WTC11 (cell line): ENCODE measurements around the gene ATP6V0E1. TPM values are rescaled to one million over a fixed set of nuclear protein-coding genes. Genes with fewer than 3 reads are reported as not detected.
A peak's percentile ranks its signal among the peaks of the same experiment; 100 is the strongest.

ENCODE experiments used
- ATAC-seq: fragments of 200-7000 bp; cut with Tn5 transposase; 2 replicates; pipeline ENCODE4 v1.10.0; 2021; ENCODE audit warnings: mild to moderate bottlenecking, moderate library complexity
- CTCF ChIA-PET: fragments of 300-600 bp; sonication (Branson Sonifier 250); formaldehyde crosslinking; loops from one replicate; lab custom pipeline; 2021; ENCODE audit warnings: antibody characterized with exemption; lab: Charles Lee
- POLR2A ChIA-PET: fragments of 350-600 bp; sonication (Branson Sonifier 250); formaldehyde crosslinking; loops from one replicate; lab custom pipeline; 2021; ENCODE audit warnings: antibody characterized with exemption; lab: Charles Lee
- DNase-seq: peaks from one replicate; pipeline ENCODE4 v3.0.0; 2021; ENCODE audit warnings: low spot score
- H3K27ac Mint-ChIP-seq: 2 replicates; pipeline ENCODE4 v1.8.0; 2021; ENCODE audit warnings: mixed read lengths
- H3K27me3 Mint-ChIP-seq: 2 replicates; pipeline ENCODE4 v1.8.0; 2021; ENCODE audit warnings: low read depth, mild to moderate bottlenecking, moderate library complexity, mixed read lengths
- H3K36me3 Mint-ChIP-seq: 2 replicates; pipeline ENCODE4 v1.8.0; 2021; ENCODE audit warnings: mixed read lengths
- H3K4me1 Mint-ChIP-seq: 2 replicates; pipeline ENCODE4 v1.8.0; 2022; ENCODE audit warnings: mixed read lengths
- H3K4me3 Mint-ChIP-seq: 2 replicates; pipeline ENCODE4 v1.8.0; 2021; ENCODE audit warnings: mild to moderate bottlenecking, moderate library complexity, mixed read lengths
- H3K9me3 Mint-ChIP-seq: 2 replicates; pipeline ENCODE4 v1.8.0; 2021; ENCODE audit warnings: mixed read lengths
- ATF2 ChIP-seq: sonication (generic); formaldehyde crosslinking; IDR thresholded peaks from 2 replicates; pipeline ENCODE4 v1.8.1; 2022; ENCODE audit warnings: low read depth, missing genetic modification reagents, borderline replicate concordance
- CREB1 ChIP-seq: sonication (generic); formaldehyde crosslinking; IDR thresholded peaks from 2 replicates; pipeline ENCODE4 v1.8.0; 2023; ENCODE audit warnings: mild to moderate bottlenecking, missing genetic modification reagents
- E2F4 ChIP-seq: sonication (generic); formaldehyde crosslinking; IDR thresholded peaks from 2 replicates; pipeline ENCODE4 v1.8.1; 2022; ENCODE audit warnings: low read depth, mild to moderate bottlenecking, moderate library complexity, missing genetic modification reagents, borderline replicate concordance
- ELF4 ChIP-seq: sonication (generic); formaldehyde crosslinking; IDR thresholded peaks from 2 replicates; pipeline ENCODE4 v1.8.1; 2022; ENCODE audit warnings: low read depth, mild to moderate bottlenecking, moderate library complexity, missing genetic modification reagents
- FOXK1 ChIP-seq: sonication (generic); formaldehyde crosslinking; IDR thresholded peaks from 2 replicates; pipeline ENCODE4 v1.8.0; 2022; ENCODE audit warnings: mild to moderate bottlenecking, moderate library complexity, missing genetic modification reagents
- GTF2I ChIP-seq: fragments of 250-450 bp; sonication (Bioruptor Pico); conservative IDR thresholded peaks from 2 replicates; pipeline ENCODE4 v1.4.0; 2021; ENCODE audit warnings: mild to moderate bottlenecking
- IRF1 ChIP-seq: sonication (generic); formaldehyde crosslinking; IDR thresholded peaks from 2 replicates; pipeline ENCODE4 v1.8.0; 2023; ENCODE audit warnings: missing genetic modification reagents
- IRF2 ChIP-seq: sonication (generic); formaldehyde crosslinking; IDR thresholded peaks from 2 replicates; pipeline ENCODE4 v1.8.0; 2022; ENCODE audit warnings: low read depth, missing genetic modification reagents, borderline replicate concordance
- KAT7 ChIP-seq: sonication (generic); formaldehyde crosslinking; IDR thresholded peaks from 2 replicates; pipeline ENCODE4 v1.8.1; 2023; ENCODE audit warnings: missing genetic modification reagents, mild to moderate bottlenecking, borderline replicate concordance
- MAX ChIP-seq: sonication (generic); formaldehyde crosslinking; IDR thresholded peaks from 2 replicates; pipeline ENCODE4 v1.8.0; 2022; ENCODE audit warnings: mild to moderate bottlenecking, missing genetic modification reagents
- MYBL2 ChIP-seq: sonication (generic); formaldehyde crosslinking; IDR thresholded peaks from 2 replicates; pipeline ENCODE4 v1.8.1; 2023; ENCODE audit warnings: mild to moderate bottlenecking, moderate library complexity, missing genetic modification reagents
- NR1H2 ChIP-seq: sonication (generic); formaldehyde crosslinking; IDR thresholded peaks from 2 replicates; pipeline ENCODE4 v1.9.0; 2021; ENCODE audit warnings: mild to moderate bottlenecking, moderate library complexity, missing genetic modification reagents
- NR3C1 ChIP-seq: sonication (generic); formaldehyde crosslinking; conservative IDR thresholded peaks from 2 replicates; pipeline ENCODE4 v1.8.1; 2023; ENCODE audit warnings: low read depth, mild to moderate bottlenecking, missing genetic modification reagents
- RELA ChIP-seq: sonication (generic); formaldehyde crosslinking; IDR thresholded peaks from 2 replicates; pipeline ENCODE4 v1.8.1; 2022; ENCODE audit warnings: missing genetic modification reagents, mild to moderate bottlenecking, borderline replicate concordance
- STAT6 ChIP-seq: sonication (generic); formaldehyde crosslinking; conservative IDR thresholded peaks from 2 replicates; pipeline ENCODE4 v1.8.1; 2023; ENCODE audit warnings: mild to moderate bottlenecking, low read depth, missing genetic modification reagents, moderate library complexity
- USF1 ChIP-seq: sonication (generic); formaldehyde crosslinking; IDR thresholded peaks from 2 replicates; pipeline ENCODE4 v1.8.0; 2022; ENCODE audit warnings: mild to moderate bottlenecking, missing genetic modification reagents
- ZNF219 ChIP-seq: sonication (generic); formaldehyde crosslinking; IDR thresholded peaks from 2 replicates; pipeline ENCODE4 v1.8.0; 2023; ENCODE audit warnings: missing genetic modification reagents, mild to moderate bottlenecking, borderline replicate concordance
- ZNF423 ChIP-seq: fragments of 250-450 bp; sonication (Bioruptor Pico); IDR thresholded peaks from 2 replicates; pipeline ENCODE4 v2.1.2; 2022; ENCODE audit warnings: mild to moderate bottlenecking, moderate library complexity
- ZNF512 ChIP-seq: sonication (generic); formaldehyde crosslinking; IDR thresholded peaks from 2 replicates; pipeline ENCODE4 v1.8.1; 2022; ENCODE audit warnings: missing genetic modification reagents, borderline replicate concordance
- ZSCAN18 ChIP-seq: fragments of 250-450 bp; sonication (Bioruptor Pico); IDR thresholded peaks from 2 replicates; pipeline ENCODE4 v2.1.2; 2022; ENCODE audit warnings: mild to moderate bottlenecking, moderate library complexity
- total RNA-seq: library from RNA; stranded (reverse); gene quantifications from 3 replicates; pipeline ENCODE4 v1.2.3, GENCODE V29; 2021

ATP6V0E1 gene
- total RNA-seq, 1 experiment from 2014 or later = 80.9 TPM

GRCh38 chr5:173050791-173051190 is 67.2 kb downstream of the ATP6V0E1 start (continued):
- TF ChIP-seq STAT6 (CRISPR knock-in tag) (no peak), KAT7 (CRISPR knock-in tag) (no peak), NR3C1 (CRISPR knock-in tag) (no peak), IRF1 (CRISPR knock-in tag) (no peak), MYBL2 (CRISPR knock-in tag) (no peak), RELA (CRISPR knock-in tag) (no peak)

- H3K27me3 Mint-ChIP-seq = peaks cover 9% of the 10 kb centered on the region
- no peak overlapping the region for H3K4me3 Mint-ChIP-seq
- H3K4me1 Mint-ChIP-seq = peaks cover 14% of the 10 kb centered on the region
- DNase-seq (no peak), ATAC-seq (no peak)
- no peak for TF ChIP-seq MYBL2 (CRISPR knock-in tag)
- H3K36me3 Mint-ChIP-seq = no peaks in the 10 kb centered on the region
- no peak overlapping the region for H3K27ac Mint-ChIP-seq
- H3K9me3 Mint-ChIP-seq = no peaks in the 10 kb centered on the region
- CTCF ChIA-PET = no interaction called here
- POLR2A ChIA-PET = no interaction called here
Measured at GRCh38 chr5:173051746-173052145, 68.2 kb downstream of the ATP6V0E1 start.

GRCh38 chr5:173053041-173053440 is 69.5 kb downstream of the ATP6V0E1 start:
- ATAC-seq = no peak
- Mint-ChIP-seq H3K4me3 (no peak overlapping the region), H3K27ac (no peak overlapping the region), H3K9me3 (no peaks in the 10 kb centered on the region), H3K36me3 (no peaks in the 10 kb centered on the region), H3K4me1 (peaks cover 14% of the 10 kb centered on the region), H3K27me3 (peaks cover 9% of the 10 kb centered on the region; the same call in 1 of the 2 replicates)
- TF ChIP-seq ELF4 (CRISPR knock-in tag) = no peak
- TF ChIP-seq CREB1 = no peak
- TF ChIP-seq ZNF423 (CRISPR knock-in tag) = no peak
- TF ChIP-seq ZSCAN18 (CRISPR knock-in tag) = no peak
- TF ChIP-seq ZNF219 (CRISPR knock-in tag) = no peak
- TF ChIP-seq GTF2I = no peak
- POLR2A ChIA-PET = no interaction called here
- CTCF ChIA-PET = no interaction called here
- DNase-seq = no peak

GRCh38 chr5:173055042-173055721 is 71.6 kb downstream of the ATP6V0E1 start:
- H3K27me3 Mint-ChIP-seq = peaks cover 6% of the 10 kb centered on the region; the same call in 1 of the 2 replicates
- H3K9me3 Mint-ChIP-seq = no peaks in the 10 kb centered on the region
- no peak for DNase-seq
- no peaks in the 10 kb centered on the region for H3K36me3 Mint-ChIP-seq
- ChIA-PET CTCF (no interaction called here), POLR2A (no interaction called here)
- H3K4me3 Mint-ChIP-seq = peak overlapping the region; percentile 93
- no peak overlapping the region for H3K27ac Mint-ChIP-seq
- H3K4me1 Mint-ChIP-seq = peaks cover 14% of the 10 kb centered on the region
- ATAC-seq = no peak
- TF ChIP-seq ATF2 (CRISPR knock-in tag) (no peak), USF1 (CRISPR knock-in tag) (no peak), IRF2 (CRISPR knock-in tag) (no peak), E2F4 (CRISPR knock-in tag) (no peak), MAX (CRISPR knock-in tag) (no peak), FOXK1 (CRISPR knock-in tag) (no peak), ZNF512 (CRISPR knock-in tag) (no peak), NR1H2 (no peak)
